HL-60 (cell line): Measurements from ENCODE around the gene CENPQ.

Source experiments
- DNase-seq, 2 experiments: peaks; one replicate each; pipeline ENCODE4 v3.0.0-alpha.2; 2010 to 2020; ENCODE audit warnings: low read depth in 1 of 2, low spot score in 1 of 2
- H3K27ac ChIP-seq: fragments of 250-450 bp; sonication (Bioruptor Pico); replicated peaks from 2 replicates; pipeline ENCODE4 v1.5.1; 2020; ENCODE audit warnings: mild to moderate bottlenecking, moderate library complexity
- H3K27me3 ChIP-seq: fragments of 250-450 bp; sonication (Bioruptor Pico); 2 replicates; pipeline ENCODE4 v1.5.1; 2021; ENCODE audit warnings: mild to moderate bottlenecking, moderate library complexity; ENCODE audit not compliant: insufficient read depth, poor library complexity, severe bottlenecking
- H3K4me3 ChIP-seq: replicated peaks from 2 replicates; pipeline ENCODE4 v1.5.1; 2011; ENCODE audit warnings: mild to moderate bottlenecking, control low read depth, low read length; ENCODE audit not compliant: insufficient read depth
- CTCF ChIP-seq: IDR thresholded peaks from one replicate; pipeline ENCODE4 v1.5.1; 2011; ENCODE audit warnings: low read length, control low read depth, inconsistent platforms; ENCODE audit not compliant: insufficient read depth
- GABPA ChIP-seq: IDR thresholded peaks from 2 replicates; pipeline ENCODE4 v1.6.1; 2012; ENCODE audit warnings: low read depth
- POLR2AphosphoS5 ChIP-seq: IDR thresholded peaks from 2 replicates; pipeline ENCODE4 v1.6.1; 2012; ENCODE audit warnings: low read depth
- REST ChIP-seq: IDR thresholded peaks from 2 replicates; pipeline ENCODE4 v1.6.1; 2012; ENCODE audit warnings: low read depth; ENCODE audit not compliant: insufficient replicate concordance
- SPI1 ChIP-seq: IDR thresholded peaks from 2 replicates; pipeline ENCODE4 v1.6.1; 2012; ENCODE audit warnings: low read depth, mild to moderate bottlenecking, borderline replicate concordance

The CENPQ gene

GRCh38 chr6:49499623-49500022, 36.5 kb downstream of the CENPQ start, which contains the start of gene GLYATL3:
Gene GLYATL3, plus strand, starts transcription at chr6:49499923. Its CDS starts 12,068 bp downstream, at chr6:49511991.
- TF ChIP-seq SPI1 (no peak), POLR2AphosphoS5 (no peak), GABPA (no peak), REST (no peak), CTCF (no peak)
- H3K27me3 ChIP-seq, result no peaks in the 10 kb centered on the region
- no peak within 1 kb of the TSS for H3K27ac ChIP-seq
- no peak for DNase-seq
- H3K4me3 ChIP-seq, result no peak within 1 kb of the TSS

- TF ChIP-seq GABPA (no peak), REST (no peak), CTCF (no peak), POLR2AphosphoS5 (no peak), SPI1 (no peak)
- no peak for DNase-seq
- no peak overlapping the region for H3K27ac ChIP-seq
- H3K27me3 ChIP-seq, result no peaks in the 10 kb centered on the region
- H3K4me3 ChIP-seq, result no peak overlapping the region
These were observed 41.5 kb downstream of the CENPQ start for GRCh38 chr6:49504666-49505065.

GRCh38 chr6:49506569-49507111, 43.5 kb downstream of the CENPQ start:
- Histone ChIP-seq H3K27ac (no peak overlapping the region), H3K4me3 (no peak overlapping the region), H3K27me3 (no peaks in the 10 kb centered on the region)
- DNase-seq, result no peak
- TF ChIP-seq REST (no peak), GABPA (no peak), SPI1 (no peak)
